ENCODE results near the gene MYO5B. TPM values are rescaled to one million over a fixed set of nuclear protein-coding genes. Genes with fewer than 3 reads are reported as not detected.

MYO5B gene
- total RNA-seq, 1 donor from 2014 or later: 39.1 TPM

DNA sequence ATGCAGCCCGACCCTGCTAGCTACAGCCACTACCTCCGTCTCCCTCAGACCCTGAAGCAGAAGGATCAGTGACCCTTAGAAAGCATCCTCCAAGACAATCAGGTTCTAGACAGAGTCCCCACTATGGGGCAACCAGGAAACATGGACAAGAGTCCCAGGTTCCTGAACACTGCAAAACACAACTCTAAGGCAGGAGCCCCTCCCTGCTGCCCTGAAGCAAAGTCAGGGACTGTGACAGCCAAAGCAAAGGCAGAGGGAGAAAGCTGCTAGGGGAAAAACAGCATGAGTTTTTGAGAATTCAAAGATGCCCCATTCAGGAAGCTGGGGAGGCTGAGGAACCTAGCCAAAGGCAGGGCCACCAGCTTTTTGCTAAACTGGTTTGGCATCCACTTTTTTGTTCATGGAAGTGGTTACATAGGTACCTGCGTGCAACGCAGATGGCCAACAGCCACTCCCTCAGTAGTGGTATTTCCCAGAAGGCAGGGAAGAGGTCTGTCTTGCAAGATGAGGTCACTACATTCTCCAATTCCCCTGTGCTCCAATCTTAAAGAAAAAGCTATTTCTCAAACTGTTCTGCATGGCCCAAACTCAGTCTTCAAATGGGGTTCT is 33.2 kb downstream of the MYO5B start:
- peaks cover 6% of the 10 kb centered on the region for H3K36me3 Mint-ChIP-seq (ENCODE audit: insufficient read depth)
- TF ChIP-seq, protein P1, sequence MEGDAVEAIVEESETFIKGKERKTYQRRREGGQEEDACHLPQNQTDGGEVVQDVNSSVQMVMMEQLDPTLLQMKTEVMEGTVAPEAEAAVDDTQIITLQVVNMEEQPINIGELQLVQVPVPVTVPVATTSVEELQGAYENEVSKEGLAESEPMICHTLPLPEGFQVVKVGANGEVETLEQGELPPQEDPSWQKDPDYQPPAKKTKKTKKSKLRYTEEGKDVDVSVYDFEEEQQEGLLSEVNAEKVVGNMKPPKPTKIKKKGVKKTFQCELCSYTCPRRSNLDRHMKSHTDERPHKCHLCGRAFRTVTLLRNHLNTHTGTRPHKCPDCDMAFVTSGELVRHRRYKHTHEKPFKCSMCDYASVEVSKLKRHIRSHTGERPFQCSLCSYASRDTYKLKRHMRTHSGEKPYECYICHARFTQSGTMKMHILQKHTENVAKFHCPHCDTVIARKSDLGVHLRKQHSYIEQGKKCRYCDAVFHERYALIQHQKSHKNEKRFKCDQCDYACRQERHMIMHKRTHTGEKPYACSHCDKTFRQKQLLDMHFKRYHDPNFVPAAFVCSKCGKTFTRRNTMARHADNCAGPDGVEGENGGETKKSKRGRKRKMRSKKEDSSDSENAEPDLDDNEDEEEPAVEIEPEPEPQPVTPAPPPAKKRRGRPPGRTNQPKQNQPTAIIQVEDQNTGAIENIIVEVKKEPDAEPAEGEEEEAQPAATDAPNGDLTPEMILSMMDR (IDR thresholded peaks at IDR 0.05; ENCODE audit: unreplicated experiment): no peak
- no peak overlapping the region for H3K27ac Mint-ChIP-seq
- peaks cover 58% of the 10 kb centered on the region for H3K4me1 Mint-ChIP-seq (ENCODE audit: low read depth)
- no peaks in the 10 kb centered on the region for H3K27me3 Mint-ChIP-seq
- H3K9me3 Mint-ChIP-seq (ENCODE audit: low read depth): peaks cover 8% of the 10 kb centered on the region
- DNase-seq (ENCODE audit: low spot score, unreplicated experiment): no peak
- H3K4me3 Mint-ChIP-seq (ENCODE audit: low read depth): no peak overlapping the region

DNA sequence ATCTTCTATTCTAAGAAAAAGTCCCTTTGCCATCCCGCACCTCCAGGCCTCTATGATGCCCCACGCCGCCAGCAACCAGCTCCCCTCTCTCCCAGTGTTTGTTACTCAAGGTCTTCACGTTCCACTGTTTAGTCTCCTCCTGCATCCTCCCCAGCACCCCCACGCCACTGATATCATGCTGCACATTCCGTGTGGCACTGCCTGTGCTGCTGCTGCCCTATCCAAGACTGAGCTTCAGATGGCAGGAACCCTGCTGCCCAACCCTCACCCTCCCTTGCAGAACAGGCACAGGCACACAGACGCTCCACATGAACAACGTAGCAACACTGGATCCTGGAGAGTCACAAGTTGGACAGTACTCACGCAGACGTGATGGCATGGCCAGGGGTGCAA is 35.3 kb downstream of the MYO5B start:
- peaks cover 12% of the 10 kb centered on the region for H3K9me3 Mint-ChIP-seq (ENCODE audit: low read depth)
- DNase-seq (ENCODE audit: low spot score, unreplicated experiment): no peak
- H3K4me1 Mint-ChIP-seq (ENCODE audit: low read depth): peaks cover 60% of the 10 kb centered on the region
- peak overlapping the region; percentile 58 for H3K4me3 Mint-ChIP-seq (ENCODE audit: low read depth)
- H3K27ac Mint-ChIP-seq: peak overlapping the region; percentile 94
- H3K36me3 Mint-ChIP-seq (ENCODE audit: insufficient read depth): peaks cover 6% of the 10 kb centered on the region
- no peaks in the 10 kb centered on the region for H3K27me3 Mint-ChIP-seq
- TF ChIP-seq, protein P1 (IDR thresholded peaks at IDR 0.05; ENCODE audit: unreplicated experiment): no peak

DNA sequence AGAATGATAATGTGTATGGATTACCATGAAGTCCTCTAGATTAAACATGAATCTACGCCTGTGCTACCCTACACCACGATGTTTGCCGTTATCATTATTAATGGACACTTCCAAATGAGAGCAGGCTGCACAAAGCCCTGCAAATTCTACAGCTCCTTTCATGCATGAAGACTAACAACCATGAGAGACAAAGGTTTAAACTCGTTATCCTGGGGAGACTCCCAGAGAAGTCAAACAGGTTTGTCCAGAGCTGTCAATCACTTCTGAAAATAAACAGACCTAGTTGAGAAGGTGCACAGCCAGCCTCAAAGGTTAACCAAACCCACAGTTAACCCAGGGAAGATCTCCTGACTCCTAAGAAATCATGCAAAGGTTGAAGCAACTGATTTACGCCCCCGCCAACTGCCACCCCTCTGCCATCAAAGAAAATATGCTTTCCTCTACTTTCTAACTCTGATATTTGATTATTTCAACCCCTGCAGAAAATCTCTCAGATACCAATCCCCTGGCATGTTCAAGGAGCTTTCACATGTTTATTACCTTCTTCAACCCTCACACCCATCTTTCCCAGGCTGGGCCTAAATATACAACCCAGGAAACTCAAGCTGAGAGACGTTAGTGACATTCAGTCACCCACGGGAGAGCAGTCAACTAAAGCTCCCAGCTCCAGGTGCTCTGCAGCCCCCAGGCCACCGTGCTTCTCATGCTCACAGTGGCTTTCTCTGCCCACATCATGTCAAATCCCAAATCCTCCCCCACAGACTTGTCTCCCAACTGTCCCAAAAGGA is 35.9 kb downstream of the MYO5B start:
- Mint-ChIP-seq H3K4me3 (ENCODE audit: low read depth) (peak overlapping the region; percentile 58), H3K4me1 (ENCODE audit: low read depth) (peaks cover 59% of the 10 kb centered on the region), H3K27ac (peak overlapping the region; percentile 94), H3K27me3 (no peaks in the 10 kb centered on the region), H3K36me3 (ENCODE audit: insufficient read depth) (peaks cover 6% of the 10 kb centered on the region), H3K9me3 (ENCODE audit: low read depth) (peaks cover 12% of the 10 kb centered on the region)
- TF ChIP-seq, protein P1 (IDR thresholded peaks at IDR 0.05; ENCODE audit: unreplicated experiment): no peak
- DNase-seq (ENCODE audit: low spot score, unreplicated experiment): peak; percentile 23

DNA sequence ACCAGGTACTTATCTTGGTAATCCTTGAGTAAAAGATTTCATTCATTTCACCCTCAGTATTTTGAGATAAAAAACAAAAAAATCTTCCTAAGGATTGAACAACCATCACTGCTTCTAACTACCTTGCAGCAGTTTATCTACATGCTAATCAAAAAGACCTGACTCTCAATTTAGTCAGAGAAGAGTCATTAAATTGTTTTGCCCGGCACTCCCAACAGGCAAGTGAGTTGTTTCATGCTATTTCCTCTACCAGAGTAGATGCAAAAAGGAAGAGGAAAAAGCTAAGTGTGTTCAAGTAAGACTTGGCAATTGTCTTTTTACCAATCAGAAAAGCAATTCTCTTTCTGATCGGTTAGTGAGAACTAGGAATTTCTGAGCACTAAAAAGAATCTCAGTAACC is 39.5 kb downstream of the MYO5B start:
- H3K27me3 Mint-ChIP-seq: no peaks in the 10 kb centered on the region
- DNase-seq (ENCODE audit: low spot score, unreplicated experiment): no peak
- peaks cover 8% of the 10 kb centered on the region for H3K36me3 Mint-ChIP-seq (ENCODE audit: insufficient read depth)
- no peak overlapping the region for H3K27ac Mint-ChIP-seq
- H3K9me3 Mint-ChIP-seq (ENCODE audit: low read depth): peaks cover 12% of the 10 kb centered on the region
- H3K4me3 Mint-ChIP-seq (ENCODE audit: low read depth): no peak overlapping the region
- H3K4me1 Mint-ChIP-seq (ENCODE audit: low read depth): peaks cover 37% of the 10 kb centered on the region
- TF ChIP-seq, protein P1 (IDR thresholded peaks at IDR 0.05; ENCODE audit: unreplicated experiment): no peak

DNA sequence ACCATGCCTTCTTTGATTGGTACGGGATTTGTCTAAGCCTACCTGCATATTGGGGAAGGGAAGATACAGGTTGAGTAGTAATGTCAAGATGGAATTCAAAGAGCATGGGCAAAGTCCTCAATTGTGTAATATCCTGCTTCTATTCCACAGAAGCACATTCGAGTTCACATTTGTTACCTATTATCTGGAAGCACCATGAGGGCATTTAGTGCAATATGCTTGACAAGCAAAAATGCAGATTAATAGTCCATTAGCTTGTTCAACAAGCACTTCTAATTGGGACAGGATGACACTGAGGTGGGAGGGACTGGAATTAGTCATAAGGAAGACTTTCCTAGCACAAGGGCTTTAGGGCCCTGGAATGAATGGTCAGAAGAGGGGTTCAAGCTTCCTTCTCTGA is 40.5 kb downstream of the MYO5B start:
- no peak overlapping the region for H3K4me3 Mint-ChIP-seq (ENCODE audit: low read depth)
- H3K27me3 Mint-ChIP-seq: no peaks in the 10 kb centered on the region
- peaks cover 27% of the 10 kb centered on the region for H3K4me1 Mint-ChIP-seq (ENCODE audit: low read depth)
- peaks cover 8% of the 10 kb centered on the region for H3K36me3 Mint-ChIP-seq (ENCODE audit: insufficient read depth)
- DNase-seq (ENCODE audit: low spot score, unreplicated experiment): no peak
- H3K27ac Mint-ChIP-seq: no peak overlapping the region
- TF ChIP-seq, protein P1 (IDR thresholded peaks at IDR 0.05; ENCODE audit: unreplicated experiment): no peak
- peaks cover 12% of the 10 kb centered on the region for H3K9me3 Mint-ChIP-seq (ENCODE audit: low read depth)

All from progenitor cell of endocrine pancreas (in vitro differentiated cells).